Measurements from ENCODE around the gene PHOSPHO1. TPM values are rescaled to one million over a fixed set of nuclear protein-coding genes. Genes with fewer than 3 reads are reported as not detected.

The PHOSPHO1 gene
- total RNA-seq, 1 donor from 2014 or later = not detected

DNA sequence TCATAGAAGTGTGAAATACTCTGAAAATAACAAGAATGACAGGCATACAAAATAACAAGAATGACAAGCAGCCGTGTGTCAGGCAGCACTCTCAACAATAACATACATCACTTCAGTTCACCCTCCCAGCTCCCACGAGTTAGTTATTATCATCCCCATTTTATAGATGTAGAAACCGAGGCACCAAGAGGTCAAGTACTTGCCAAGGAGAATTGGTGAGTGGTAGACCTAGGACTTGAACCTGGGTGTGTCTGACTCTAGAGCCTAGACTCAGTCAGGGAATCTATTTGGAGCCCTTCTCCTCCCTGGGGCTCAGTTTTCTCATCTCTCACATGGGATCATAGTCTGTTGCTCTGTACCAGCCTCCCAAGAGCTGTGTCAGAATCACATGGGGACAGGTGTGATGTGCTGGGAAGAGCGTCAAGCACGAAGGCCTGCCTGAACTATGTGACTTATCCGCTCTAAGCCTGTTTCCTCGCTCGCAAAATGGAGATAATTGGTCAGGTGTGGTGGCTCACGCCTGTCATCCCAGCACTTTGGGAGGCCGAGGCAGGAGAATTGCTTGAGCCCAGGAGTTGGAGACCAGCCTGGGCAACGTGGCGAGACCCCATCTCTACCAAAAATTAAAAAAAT, 19.4 kb upstream of the PHOSPHO1 start:
- Histone ChIP-seq H3K9me3 (no peaks in the 10 kb centered on the region), H3K27me3 (no peaks in the 10 kb centered on the region), H3K36me3 (no peaks in the 10 kb centered on the region), H3K4me1 (no peaks in the 10 kb centered on the region), H3K27ac (no peak overlapping the region), H3K4me3 (no peak overlapping the region)
- intact Hi-C loops (cut with DNase I) = no loop called here
- no peak for DNase-seq (ENCODE audit: low spot score in 2 of 2)
- no peak for TF ChIP-seq CTCF (IDR thresholded peaks at IDR 0.05)

DNA sequence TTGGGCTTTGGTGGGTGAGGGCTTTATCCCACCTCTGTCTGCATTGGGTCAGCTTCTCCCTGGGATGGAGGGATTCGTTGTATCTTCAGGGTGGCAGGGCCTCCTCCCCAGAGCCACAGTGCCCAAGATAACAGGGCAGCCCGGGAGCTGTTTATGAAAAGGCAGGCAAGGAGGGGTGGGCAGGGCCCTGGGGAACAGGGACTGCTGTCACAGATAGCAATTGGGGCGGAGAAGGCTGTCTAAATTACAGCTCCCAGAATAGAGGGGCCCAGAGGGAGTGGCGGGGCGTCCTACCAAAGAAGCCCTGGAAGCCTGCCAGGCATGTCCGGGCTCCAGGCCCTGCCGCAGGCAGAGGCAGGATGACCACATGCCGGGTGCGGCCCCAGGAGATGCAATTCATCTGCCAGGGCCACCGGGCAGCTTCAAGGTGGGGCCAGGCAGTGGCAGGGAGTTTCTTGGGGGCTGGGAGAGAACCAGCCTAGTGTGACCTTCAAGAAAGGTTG, 18.8 kb upstream of the PHOSPHO1 start:
- no peaks in the 10 kb centered on the region for H3K36me3 ChIP-seq
- no peak for TF ChIP-seq CTCF (IDR thresholded peaks at IDR 0.05)
- intact Hi-C loops (cut with DNase I) = no loop called here
- no peaks in the 10 kb centered on the region for H3K4me1 ChIP-seq
- H3K9me3 ChIP-seq = no peaks in the 10 kb centered on the region
- H3K27ac ChIP-seq = no peak overlapping the region
- H3K27me3 ChIP-seq = no peaks in the 10 kb centered on the region
- no peak for DNase-seq (ENCODE audit: low spot score in 2 of 2)
- no peak overlapping the region for H3K4me3 ChIP-seq

- Histone ChIP-seq H3K36me3 (no peaks in the 10 kb centered on the region), H3K9me3 (no peaks in the 10 kb centered on the region), H3K4me1 (no peaks in the 10 kb centered on the region), H3K4me3 (no peak overlapping the region), H3K27me3 (no peaks in the 10 kb centered on the region), H3K27ac (no peak overlapping the region)
- DNase-seq (ENCODE audit: low spot score in 2 of 2) = no peak
- intact Hi-C loops (cut with DNase I) = no loop called here
- no peak for TF ChIP-seq CTCF (IDR thresholded peaks at IDR 0.05)
Observed at GRCh38 chr17:49247944-49248343, 17.4 kb upstream of the PHOSPHO1 start.

- no peaks in the 10 kb centered on the region for H3K9me3 ChIP-seq
- intact Hi-C loops (cut with DNase I) = no loop called here
- no peak for TF ChIP-seq CTCF (IDR thresholded peaks at IDR 0.05)
Observed at GRCh38 chr17:49244839-49245238, 14.3 kb upstream of the PHOSPHO1 start.

GRCh38 chr17:49242813-49243212, 12.2 kb upstream of the PHOSPHO1 start:
- no peaks in the 10 kb centered on the region for H3K27me3 ChIP-seq
- intact Hi-C loops (cut with DNase I) = no loop called here

More at GRCh38 chr17:49244839-49245238, 14.3 kb upstream of the PHOSPHO1 start:
- Histone ChIP-seq H3K36me3 (no peaks in the 10 kb centered on the region), H3K27ac (no peak overlapping the region), H3K4me3 (no peak overlapping the region), H3K27me3 (no peaks in the 10 kb centered on the region), H3K4me1 (no peaks in the 10 kb centered on the region)
- no peak for DNase-seq (ENCODE audit: low spot score in 2 of 2)

More at GRCh38 chr17:49242813-49243212, 12.2 kb upstream of the PHOSPHO1 start:
- H3K27ac ChIP-seq = no peak overlapping the region
- no peak overlapping the region for H3K4me3 ChIP-seq
- no peaks in the 10 kb centered on the region for H3K36me3 ChIP-seq
- no peaks in the 10 kb centered on the region for H3K9me3 ChIP-seq
- H3K4me1 ChIP-seq = no peaks in the 10 kb centered on the region
- DNase-seq (ENCODE audit: low spot score in 2 of 2) = no peak
- no peak for TF ChIP-seq CTCF (IDR thresholded peaks at IDR 0.05)

Data from ascending aorta (tissue), 2 donors.